Stimulated activated naive CD8-positive, alpha-beta T cell treated with anti-CD3 and anti-CD28 coated beads, Interleukin-15, Interleukin-2, amounts not matched to agents 100 ng/mL and 50 ng/mL, for 24 hours (primary cell): ENCODE data around the gene TRDN.

ENCODE experiments used
- H3K27ac Mint-ChIP-seq: one replicate; pipeline ENCODE4 v1.8.0; 2021; ENCODE audit warnings: mild to moderate bottlenecking, mixed read lengths
- H3K27me3 Mint-ChIP-seq: one replicate; pipeline ENCODE4 v1.8.0; 2021; ENCODE audit warnings: mixed read lengths
- H3K36me3 Mint-ChIP-seq: one replicate; pipeline ENCODE4 v1.8.0; 2021; ENCODE audit warnings: low read depth, mixed read lengths
- H3K4me1 Mint-ChIP-seq: one replicate; pipeline ENCODE4 v1.8.0; 2021; ENCODE audit warnings: low read depth, mixed read lengths
- H3K4me3 Mint-ChIP-seq: one replicate; pipeline ENCODE4 v1.8.0; 2021; ENCODE audit warnings: mild to moderate bottlenecking, mixed read lengths
- H3K9me3 Mint-ChIP-seq: one replicate; pipeline ENCODE4 v1.8.0; 2021; ENCODE audit warnings: mixed read lengths

The TRDN gene

GRCh38 chr6:123648020-123648580 is 11.3 kb upstream of the TRDN start:
- Mint-ChIP-seq H3K4me1 (no peaks in the 10 kb centered on the region), H3K27ac (no peak overlapping the region), H3K36me3 (no peaks in the 10 kb centered on the region), H3K4me3 (no peak overlapping the region), H3K27me3 (no peaks in the 10 kb centered on the region), H3K9me3 (peaks cover 3% of the 10 kb centered on the region)

- Mint-ChIP-seq H3K27me3 (no peaks in the 10 kb centered on the region), H3K9me3 (no peaks in the 10 kb centered on the region), H3K36me3 (no peaks in the 10 kb centered on the region), H3K4me1 (no peaks in the 10 kb centered on the region), H3K4me3 (no peak overlapping the region), H3K27ac (no peak overlapping the region)
Measured at GRCh38 chr6:123641497-123641896, 4.7 kb upstream of the TRDN start.

GRCh38 chr6:123640567-123641187 is 3.9 kb upstream of the TRDN start:
- Mint-ChIP-seq H3K27ac (no peak overlapping the region), H3K27me3 (no peaks in the 10 kb centered on the region), H3K4me1 (no peaks in the 10 kb centered on the region)

GRCh38 chr6:123638865-123639264 is 2.1 kb upstream of the TRDN start:
- Mint-ChIP-seq H3K36me3 (no peaks in the 10 kb centered on the region), H3K27me3 (no peaks in the 10 kb centered on the region), H3K9me3 (peaks cover 2% of the 10 kb centered on the region), H3K27ac (no peak overlapping the region), H3K4me3 (no peak overlapping the region), H3K4me1 (no peaks in the 10 kb centered on the region)

More at GRCh38 chr6:123640567-123641187, 3.9 kb upstream of the TRDN start:
- Mint-ChIP-seq H3K9me3 (no peaks in the 10 kb centered on the region), H3K4me3 (no peak overlapping the region), H3K36me3 (no peaks in the 10 kb centered on the region)

GRCh38 chr6:123636282-123636681 is 468 bp downstream of the TRDN start:
- peaks cover 3% of the 10 kb centered on the region for H3K9me3 Mint-ChIP-seq
- no peak overlapping the region for H3K4me3 Mint-ChIP-seq
- no peaks in the 10 kb centered on the region for H3K36me3 Mint-ChIP-seq
- no peaks in the 10 kb centered on the region for H3K4me1 Mint-ChIP-seq
- H3K27me3 Mint-ChIP-seq: no peaks in the 10 kb centered on the region
- no peak overlapping the region for H3K27ac Mint-ChIP-seq

- H3K27me3 Mint-ChIP-seq: no peaks in the 10 kb centered on the region
- peaks cover 3% of the 10 kb centered on the region for H3K9me3 Mint-ChIP-seq
- no peaks in the 10 kb centered on the region for H3K36me3 Mint-ChIP-seq
Measured at GRCh38 chr6:123635567-123635966, 1.2 kb downstream of the TRDN start.

GRCh38 chr6:123635144-123635543 is 1.6 kb downstream of the TRDN start:
- peaks cover 3% of the 10 kb centered on the region for H3K9me3 Mint-ChIP-seq
- no peaks in the 10 kb centered on the region for H3K4me1 Mint-ChIP-seq
- H3K4me3 Mint-ChIP-seq: no peak overlapping the region
- no peak overlapping the region for H3K27ac Mint-ChIP-seq
- no peaks in the 10 kb centered on the region for H3K36me3 Mint-ChIP-seq
- no peaks in the 10 kb centered on the region for H3K27me3 Mint-ChIP-seq

More at GRCh38 chr6:123635567-123635966, 1.2 kb downstream of the TRDN start:
- H3K27ac Mint-ChIP-seq: no peak overlapping the region
- no peak overlapping the region for H3K4me3 Mint-ChIP-seq
- no peaks in the 10 kb centered on the region for H3K4me1 Mint-ChIP-seq

- Mint-ChIP-seq H3K36me3 (no peaks in the 10 kb centered on the region), H3K27ac (no peak overlapping the region), H3K9me3 (peaks cover 3% of the 10 kb centered on the region), H3K4me3 (no peak overlapping the region), H3K4me1 (no peaks in the 10 kb centered on the region), H3K27me3 (no peaks in the 10 kb centered on the region)
Measured at GRCh38 chr6:123632641-123633040, 4.1 kb downstream of the TRDN start.

GRCh38 chr6:123629258-123629941 is 7.3 kb downstream of the TRDN start:
- Mint-ChIP-seq H3K9me3 (peaks cover 3% of the 10 kb centered on the region), H3K4me1 (no peaks in the 10 kb centered on the region), H3K36me3 (no peaks in the 10 kb centered on the region), H3K27me3 (no peaks in the 10 kb centered on the region), H3K4me3 (no peak overlapping the region), H3K27ac (no peak overlapping the region)

GRCh38 chr6:123625696-123626095 is 11.1 kb downstream of the TRDN start:
- Mint-ChIP-seq H3K9me3 (no peaks in the 10 kb centered on the region), H3K4me1 (no peaks in the 10 kb centered on the region), H3K4me3 (no peak overlapping the region), H3K27ac (no peak overlapping the region), H3K27me3 (no peaks in the 10 kb centered on the region), H3K36me3 (no peaks in the 10 kb centered on the region)

GRCh38 chr6:123622780-123623179 is 14.0 kb downstream of the TRDN start:
- H3K9me3 Mint-ChIP-seq: peaks cover 3% of the 10 kb centered on the region
- no peaks in the 10 kb centered on the region for H3K4me1 Mint-ChIP-seq
- H3K4me3 Mint-ChIP-seq: no peak overlapping the region
- H3K36me3 Mint-ChIP-seq: no peaks in the 10 kb centered on the region
- H3K27ac Mint-ChIP-seq: no peak overlapping the region
- no peaks in the 10 kb centered on the region for H3K27me3 Mint-ChIP-seq

- Mint-ChIP-seq H3K4me1 (no peaks in the 10 kb centered on the region), H3K36me3 (no peaks in the 10 kb centered on the region), H3K27ac (no peak overlapping the region), H3K9me3 (peaks cover 3% of the 10 kb centered on the region), H3K4me3 (no peak overlapping the region), H3K27me3 (no peaks in the 10 kb centered on the region)
Measured at GRCh38 chr6:123619156-123619555, 17.6 kb downstream of the TRDN start.

- Mint-ChIP-seq H3K27me3 (no peaks in the 10 kb centered on the region), H3K4me1 (no peaks in the 10 kb centered on the region), H3K36me3 (no peaks in the 10 kb centered on the region), H3K9me3 (peaks cover 3% of the 10 kb centered on the region), H3K4me3 (no peak overlapping the region), H3K27ac (no peak overlapping the region)
Measured at GRCh38 chr6:123616942-123617341, 19.8 kb downstream of the TRDN start.

- Mint-ChIP-seq H3K4me1 (no peaks in the 10 kb centered on the region), H3K9me3 (peaks cover 3% of the 10 kb centered on the region), H3K4me3 (no peak overlapping the region), H3K36me3 (no peaks in the 10 kb centered on the region), H3K27ac (no peak overlapping the region), H3K27me3 (no peaks in the 10 kb centered on the region)
Measured at GRCh38 chr6:123616016-123616415, 20.7 kb downstream of the TRDN start.

- no peaks in the 10 kb centered on the region for H3K9me3 Mint-ChIP-seq
- no peaks in the 10 kb centered on the region for H3K4me1 Mint-ChIP-seq
- H3K27ac Mint-ChIP-seq: no peak overlapping the region
- no peaks in the 10 kb centered on the region for H3K36me3 Mint-ChIP-seq
- H3K4me3 Mint-ChIP-seq: no peak overlapping the region
- no peaks in the 10 kb centered on the region for H3K27me3 Mint-ChIP-seq
Measured at GRCh38 chr6:123610779-123611178, 26.0 kb downstream of the TRDN start.
